Activated CD8-positive, alpha-beta T cell treated with anti-CD3 and anti-CD28 coated beads for 36 hours (primary cell): Measurements from ENCODE around the gene CTBP1. TPM values are rescaled to one million over a fixed set of nuclear protein-coding genes. Genes with fewer than 3 reads are reported as not detected.

Experiments used
- ATAC-seq: fragments of 200-7000 bp; cut with Tn5 transposase; one replicate; pipeline ENCODE4 v1.10.0; 2021; ENCODE audit warnings: mild to moderate bottlenecking, moderate library complexity
- CTCF ChIA-PET: fragments of 350-600 bp; sonication (Branson Sonifier 250); formaldehyde crosslinking; loops from one replicate; lab custom pipeline; 2021; ENCODE audit warnings: antibody characterized with exemption; lab: Charles Lee
- POLR2A ChIA-PET: fragments of 350-600 bp; sonication (Branson Sonifier 250); formaldehyde crosslinking; loops from one replicate; lab custom pipeline; 2021; ENCODE audit warnings: antibody characterized with exemption; lab: Charles Lee
- DNase-seq: peaks from one replicate; pipeline ENCODE4 v3.0.0-alpha.2; 2020
- H3K27ac Mint-ChIP-seq: one replicate; pipeline ENCODE4 v1.8.0; 2021; ENCODE audit warnings: mild to moderate bottlenecking, mixed read lengths
- H3K27me3 Mint-ChIP-seq: one replicate; pipeline ENCODE4 v1.8.0; 2021; ENCODE audit warnings: mixed read lengths
- H3K36me3 Mint-ChIP-seq: one replicate; pipeline ENCODE4 v1.8.0; 2021; ENCODE audit warnings: low read depth, mixed read lengths
- H3K4me1 Mint-ChIP-seq: one replicate; pipeline ENCODE4 v1.8.0; 2021; ENCODE audit warnings: low read depth, mixed read lengths
- H3K4me3 Mint-ChIP-seq: one replicate; pipeline ENCODE4 v1.8.0; 2021; ENCODE audit warnings: mild to moderate bottlenecking, moderate library complexity, mixed read lengths
- H3K9me3 Mint-ChIP-seq: one replicate; pipeline ENCODE4 v1.8.0; 2021; ENCODE audit warnings: mixed read lengths
- CTCF ChIP-seq: fragments of 200-600 bp; IDR thresholded peaks from one replicate; pipeline ENCODE4 v1.8.0; 2022; ENCODE audit warnings: antibody characterized with exemption, mild to moderate bottlenecking
- intact Hi-C: fragments of 100-400 bp; cut with micrococcal nuclease; formaldehyde crosslinking; loops from one replicate; pipeline ENCODE4 v1.10.0; 2022
- total RNA-seq, 2 experiments: library from RNA; stranded (reverse); gene quantifications; one replicate each; pipeline ENCODE4 v1.2.3, GENCODE V29; 2021

The CTBP1 gene
- total RNA-seq, 2 experiments from 2014 or later: 136 TPM

GRCh38 chr4:1230316-1230715 is 18.6 kb downstream of the CTBP1 start:
- ATAC-seq: no peak

GRCh38 chr4:1229117-1229849 is 19.6 kb downstream of the CTBP1 start:
- ATAC-seq: no peak
- DNase-seq: no peak
- TF ChIP-seq CTCF: no peak
- H3K4me3 Mint-ChIP-seq: no peak overlapping the region
- no peaks in the 10 kb centered on the region for H3K27me3 Mint-ChIP-seq
- ChIA-PET CTCF (no interaction called here), POLR2A (no interaction called here)
- H3K36me3 Mint-ChIP-seq: peaks cover 31% of the 10 kb centered on the region
- intact Hi-C loops: no loop called here
- peaks cover 3% of the 10 kb centered on the region for H3K4me1 Mint-ChIP-seq
- H3K27ac Mint-ChIP-seq: no peak overlapping the region
- H3K9me3 Mint-ChIP-seq: no peaks in the 10 kb centered on the region

More at GRCh38 chr4:1230316-1230715, 18.6 kb downstream of the CTBP1 start:
- H3K27me3 Mint-ChIP-seq: no peaks in the 10 kb centered on the region
- ChIA-PET CTCF (no interaction called here), POLR2A (no interaction called here)
- no peaks in the 10 kb centered on the region for H3K9me3 Mint-ChIP-seq
- no peak overlapping the region for H3K27ac Mint-ChIP-seq
- H3K4me1 Mint-ChIP-seq: peaks cover 2% of the 10 kb centered on the region
- H3K4me3 Mint-ChIP-seq: no peak overlapping the region
- intact Hi-C loops: no loop called here
- H3K36me3 Mint-ChIP-seq: peaks cover 26% of the 10 kb centered on the region
- no peak for DNase-seq
- TF ChIP-seq CTCF: no peak

- no peak for TF ChIP-seq CTCF
- H3K27ac Mint-ChIP-seq: no peak overlapping the region
- DNase-seq (no peak), ATAC-seq (no peak)
- H3K36me3 Mint-ChIP-seq: peaks cover 34% of the 10 kb centered on the region
- POLR2A ChIA-PET: no interaction called here
- H3K27me3 Mint-ChIP-seq: no peaks in the 10 kb centered on the region
- no peaks in the 10 kb centered on the region for H3K9me3 Mint-ChIP-seq
- CTCF ChIA-PET: no interaction called here
- intact Hi-C loops: no loop called here
- H3K4me1 Mint-ChIP-seq: peaks cover 6% of the 10 kb centered on the region
- no peak overlapping the region for H3K4me3 Mint-ChIP-seq
Observed at GRCh38 chr4:1227816-1228215, 21.1 kb downstream of the CTBP1 start.

- intact Hi-C loops: no loop called here
- no peaks in the 10 kb centered on the region for H3K27me3 Mint-ChIP-seq
- no peaks in the 10 kb centered on the region for H3K9me3 Mint-ChIP-seq
- no peak overlapping the region for H3K27ac Mint-ChIP-seq
- peaks cover 4% of the 10 kb centered on the region for H3K4me1 Mint-ChIP-seq
- ChIA-PET POLR2A (no interaction called here), CTCF (no interaction called here)
- H3K4me3 Mint-ChIP-seq: no peak overlapping the region
- TF ChIP-seq CTCF: no peak
- ATAC-seq (no peak), DNase-seq (no peak)
- H3K36me3 Mint-ChIP-seq: peaks cover 38% of the 10 kb centered on the region
Observed at GRCh38 chr4:1226598-1226997, 22.3 kb downstream of the CTBP1 start.

GRCh38 chr4:1226144-1226481 is 22.8 kb downstream of the CTBP1 start:
- no peak for TF ChIP-seq CTCF
- ChIA-PET CTCF (no interaction called here), POLR2A (no interaction called here)
- no peaks in the 10 kb centered on the region for H3K9me3 Mint-ChIP-seq
- DNase-seq (no peak), ATAC-seq (no peak)
- no peak overlapping the region for H3K27ac Mint-ChIP-seq
- H3K4me3 Mint-ChIP-seq: no peak overlapping the region
- peaks cover 6% of the 10 kb centered on the region for H3K4me1 Mint-ChIP-seq
- H3K27me3 Mint-ChIP-seq: no peaks in the 10 kb centered on the region
- H3K36me3 Mint-ChIP-seq: peaks cover 41% of the 10 kb centered on the region
- intact Hi-C loops: no loop called here
